GM23338 (cell line): ENCODE results near the gene TBC1D17. TPM values are rescaled to one million over a fixed set of nuclear protein-coding genes. Genes with fewer than 3 reads are reported as not detected.
A peak's percentile ranks its signal among the peaks of the same experiment; 100 is the strongest.

Experiments
- ATAC-seq: fragments of 200-7000 bp; cut with Tn5 transposase; 3 replicates; pipeline ENCODE4 v1.9.1; 2020
- DNase-seq: peaks from one replicate; pipeline ENCODE4 v3.0.0-alpha.2; 2015; ENCODE audit warnings: low spot score
- H2AFZ ChIP-seq: fragments of 200-600 bp; sonication (generic); 2 replicates; pipeline ENCODE4 v1.8.0; 2016; ENCODE audit warnings: antibody characterized with exemption, mild to moderate bottlenecking, moderate library complexity
- H3F3A ChIP-seq: fragments of 200-600 bp; sonication (generic); replicated peaks from 2 replicates; pipeline ENCODE4 v1.8.0; 2017; ENCODE audit warnings: antibody characterized with exemption, mixed run types, low read depth
- H3K27ac ChIP-seq: fragments of 200-600 bp; sonication (generic); 2 replicates; pipeline ENCODE4 v1.6.1; 2016; ENCODE audit warnings: low read depth
- H3K27me3 ChIP-seq: fragments of 200-600 bp; sonication (generic); 2 replicates; pipeline ENCODE4 v1.8.0; 2016; ENCODE audit warnings: mild to moderate bottlenecking, mixed run types, moderate library complexity; ENCODE audit not compliant: insufficient read depth
- H3K36me3 ChIP-seq: fragments of 200-600 bp; sonication (generic); 2 replicates; pipeline ENCODE4 v1.8.0; 2016; ENCODE audit warnings: mild to moderate bottlenecking; ENCODE audit not compliant: insufficient read depth
- H3K4me1 ChIP-seq: fragments of 200-600 bp; sonication (generic); 2 replicates; pipeline ENCODE4 v1.8.0; 2016; ENCODE audit warnings: mild to moderate bottlenecking, moderate library complexity; ENCODE audit not compliant: insufficient read depth
- H3K4me2 ChIP-seq: fragments of 200-600 bp; sonication (generic); 2 replicates; pipeline ENCODE4 v1.7.1; 2017; ENCODE audit warnings: mixed run types
- H3K4me3 ChIP-seq: fragments of 200-600 bp; sonication (generic); 2 replicates; pipeline ENCODE4 v1.6.1; 2016; ENCODE audit warnings: mixed run types
- H3K79me2 ChIP-seq: fragments of 200-600 bp; sonication (generic); replicated peaks from 2 replicates; pipeline ENCODE4 v1.8.0; 2017; ENCODE audit warnings: mild to moderate bottlenecking; ENCODE audit not compliant: insufficient read depth
- H3K9me2 ChIP-seq: fragments of 200-600 bp; sonication (generic); 2 replicates; pipeline ENCODE4 v1.8.0; 2017; ENCODE audit not compliant: insufficient read depth
- H4K20me1 ChIP-seq: fragments of 200-600 bp; sonication (generic); replicated peaks from 2 replicates; pipeline ENCODE4 v1.8.0; 2017; ENCODE audit warnings: mild to moderate bottlenecking; ENCODE audit not compliant: insufficient read depth
- H3K27ac Mint-ChIP-seq: 2 replicates; pipeline ENCODE4 v1.8.0; 2020; ENCODE audit warnings: inconsistent platforms, mild to moderate bottlenecking, moderate library complexity, mixed read lengths
- H3K27me3 Mint-ChIP-seq: 3 replicates; pipeline ENCODE4 v1.8.0; 2022; ENCODE audit warnings: low read depth, mild to moderate bottlenecking, moderate library complexity, mixed read lengths, inconsistent platforms; ENCODE audit not compliant: insufficient read depth, poor library complexity
- H3K36me3 Mint-ChIP-seq: 3 replicates; pipeline ENCODE4 v1.8.0; 2021; ENCODE audit warnings: low read depth, mild to moderate bottlenecking, inconsistent platforms, moderate library complexity, mixed read lengths
- H3K4me1 Mint-ChIP-seq: 3 replicates; pipeline ENCODE4 v1.8.0; 2020; ENCODE audit warnings: mild to moderate bottlenecking, inconsistent platforms, mixed read lengths
- H3K4me3 Mint-ChIP-seq: 3 replicates; pipeline ENCODE4 v1.8.0; 2021; ENCODE audit warnings: moderate library complexity, mild to moderate bottlenecking, inconsistent platforms, mixed read lengths
- H3K9me3 Mint-ChIP-seq: 3 replicates; pipeline ENCODE4 v1.8.0; 2020; ENCODE audit warnings: moderate library complexity, mild to moderate bottlenecking, inconsistent platforms, mixed read lengths
- CREB1 ChIP-seq: fragments of 250-450 bp; sonication (Bioruptor Pico); IDR thresholded peaks from 2 replicates; pipeline ENCODE4 v1.5.0; 2020; ENCODE audit warnings: low read depth, mild to moderate bottlenecking, moderate library complexity
- EZH2 ChIP-seq: fragments of 200-600 bp; sonication (generic); IDR thresholded peaks from one replicate; pipeline ENCODE4 v1.8.0; 2017; ENCODE audit warnings: antibody characterized with exemption, mild to moderate bottlenecking, low read depth; ENCODE audit not compliant: unreplicated experiment
- EZH2phosphoT487 ChIP-seq: fragments of 200-600 bp; sonication (generic); IDR thresholded peaks from one replicate; pipeline ENCODE4 v1.8.1; 2018; ENCODE audit warnings: antibody characterized with exemption; ENCODE audit not compliant: unreplicated experiment
- JUNB ChIP-seq: IDR thresholded peaks from one replicate; pipeline ENCODE4 v1.6.1; 2016; ENCODE audit warnings: antibody characterized with exemption; ENCODE audit not compliant: unreplicated experiment
- NANOG ChIP-seq: IDR thresholded peaks from 2 replicates; pipeline ENCODE4 v1.6.1; 2016; ENCODE audit warnings: antibody characterized with exemption, borderline replicate concordance
- POLR2AphosphoS5 ChIP-seq: IDR thresholded peaks from 2 replicates; pipeline ENCODE4 v1.6.1; 2016; ENCODE audit warnings: antibody characterized with exemption, low read depth
- REST ChIP-seq: IDR thresholded peaks from one replicate; pipeline ENCODE4 v1.6.1; 2018; ENCODE audit warnings: antibody characterized with exemption; ENCODE audit not compliant: unreplicated experiment
- STAT1 ChIP-seq: IDR thresholded peaks from one replicate; pipeline ENCODE4 v1.6.1; 2016; ENCODE audit warnings: antibody characterized with exemption; ENCODE audit not compliant: unreplicated experiment
- ZNF114 ChIP-seq: fragments of 250-450 bp; sonication (Bioruptor Pico); IDR thresholded peaks from 2 replicates; pipeline ENCODE4 v1.5.0; 2020; ENCODE audit warnings: mild to moderate bottlenecking, moderate library complexity
- ZNF331 ChIP-seq: fragments of 250-450 bp; sonication (Bioruptor Pico); IDR thresholded peaks from 2 replicates; pipeline ENCODE4 v1.5.0; 2020; ENCODE audit warnings: low read depth, mild to moderate bottlenecking, moderate library complexity
- ZNF462 ChIP-seq: fragments of 250-450 bp; sonication (Bioruptor Pico); IDR thresholded peaks from 2 replicates; pipeline ENCODE4 v1.5.0; 2020; ENCODE audit warnings: mild to moderate bottlenecking, moderate library complexity
- polyA plus RNA-seq: library from polyadenylated mRNA; unstranded; fragments of >200 nt; fragmentation: Nextera tagmentation; extraction: Ambion mirVana; gene quantifications from 2 replicates; pipeline ENCODE4 v1.2.1, GENCODE V29; 2016
- total RNA-seq: library from RNA; depleted of rRNA; stranded (reverse); fragments of >200 nt; shearing (Covaris generic); gene quantifications from 2 replicates; pipeline ENCODE4 v1.2.3, GENCODE V29; 2014

Gene TBC1D17
- total and polyA plus RNA-seq, 2 experiments from 2014 or later = 19.3 to 43.1 TPM

GRCh38 chr19:49875857-49876421 is 1.6 kb upstream of the TBC1D17 start:
- DNase-seq (peak; percentile 83), ATAC-seq (peak; percentile 35)
- H3K4me3 Mint-ChIP-seq = no peak overlapping the region
- Histone ChIP-seq H3K27me3 (no peaks in the 10 kb centered on the region), H3K4me3 (peak overlapping the region; percentile 63), H3K27ac (peak overlapping the region; percentile 97), H3K4me2 (peak overlapping the region; percentile 95), H3K36me3 (peaks cover 19% of the 10 kb centered on the region; the same call in 1 of the 2 replicates), H3K4me1 (peaks cover 16% of the 10 kb centered on the region; the same call in 1 of the 2 replicates), H2AFZ (no peak overlapping the region), H3K9me2 (no peaks in the 10 kb centered on the region), H4K20me1 (peaks cover 8% of the 10 kb centered on the region), H3F3A (peaks cover 21% of the 10 kb centered on the region; the same call in 1 of the 2 replicates), H3K79me2 (peaks cover 38% of the 10 kb centered on the region)
- TF ChIP-seq POLR2AphosphoS5 (peak; percentile 71), ZNF114 (no peak)
- H3K36me3 Mint-ChIP-seq = peaks cover 40% of the 10 kb centered on the region
- peaks cover 15% of the 10 kb centered on the region for H3K27me3 Mint-ChIP-seq
- H3K4me1 Mint-ChIP-seq = peaks cover 25% of the 10 kb centered on the region
- no peaks in the 10 kb centered on the region; the same call in 2 of the 3 replicates for H3K9me3 Mint-ChIP-seq
- no peak overlapping the region for H3K27ac Mint-ChIP-seq

DNA sequence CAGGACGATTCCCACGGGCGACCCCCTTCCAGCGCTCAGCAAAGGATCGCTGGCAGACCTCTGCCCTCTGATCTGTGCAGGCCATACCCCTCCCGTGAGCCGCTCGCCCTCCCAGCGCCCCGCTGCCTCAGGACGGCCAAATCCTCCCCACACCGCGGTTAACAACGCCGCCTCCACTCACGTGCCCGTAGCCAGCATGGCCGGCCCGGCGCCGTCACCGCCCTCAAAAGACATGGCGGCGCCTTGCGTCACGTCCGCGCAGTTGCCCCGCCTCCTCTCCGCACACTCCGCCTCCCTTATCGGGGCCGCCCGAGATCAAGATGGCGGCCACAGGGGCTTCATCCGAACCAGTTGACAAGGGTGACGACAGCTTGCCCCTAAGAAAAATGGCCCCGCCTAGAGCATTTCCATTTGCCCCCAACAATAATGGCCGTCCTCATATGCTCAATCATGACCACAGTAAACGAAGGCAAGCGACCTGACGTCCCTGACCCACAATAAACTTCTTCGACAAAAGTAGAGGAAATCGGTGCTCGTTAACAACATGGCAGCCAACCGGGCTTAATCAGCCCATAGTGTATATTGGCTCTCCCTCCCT is 981 bp upstream of the TBC1D17 start:
- Histone ChIP-seq H3K4me2 (peak overlapping the region; percentile 95), H2AFZ (no peak overlapping the region; the same call in 1 of the 2 replicates), H3K9me2 (no peaks in the 10 kb centered on the region), H3K36me3 (peaks cover 24% of the 10 kb centered on the region; the same call in 1 of the 2 replicates), H3K79me2 (peaks cover 38% of the 10 kb centered on the region), H3K27me3 (no peaks in the 10 kb centered on the region), H3F3A (peaks cover 21% of the 10 kb centered on the region; the same call in 1 of the 2 replicates), H3K4me3 (peak overlapping the region; percentile 63), H3K27ac (peak overlapping the region; percentile 99), H3K4me1 (peaks cover 16% of the 10 kb centered on the region; the same call in 1 of the 2 replicates), H4K20me1 (peaks cover 8% of the 10 kb centered on the region)
- Mint-ChIP-seq H3K4me3 (no peak overlapping the region), H3K36me3 (peaks cover 44% of the 10 kb centered on the region), H3K27ac (no peak overlapping the region), H3K27me3 (peaks cover 17% of the 10 kb centered on the region), H3K4me1 (peaks cover 27% of the 10 kb centered on the region), H3K9me3 (no peaks in the 10 kb centered on the region; the same call in 2 of the 3 replicates)
- peak; percentile 61 for ATAC-seq
- DNase-seq = peak; percentile 98
- TF ChIP-seq ZNF114 (no peak), EZH2 (no peak), EZH2phosphoT487 (no peak), REST (no peak), ZNF462 (CRISPR knock-in tag) (no peak), STAT1 (no peak), JUNB (no peak), POLR2AphosphoS5 (0 out of 2 replicates have a peak, but pooled peaks have one; percentile 24), CREB1 (peak; percentile 95), NANOG (no peak), ZNF331 (CRISPR knock-in tag) (no peak)
